Stimulated activated CD8-positive, alpha-beta memory T cell treated with anti-CD3 and anti-CD28 coated beads, Interleukin-12 subunit alpha, Interleukin-12 subunit beta, amount 100 ng/mL, for 24 hours (primary cell): ENCODE measurements around the gene DAAM2.

Experiments used
- DNase-seq: peaks from one replicate; pipeline ENCODE4 v3.0.0-alpha.2; 2020; ENCODE audit errors: extremely low read depth

Gene DAAM2

GRCh38 chr6:39909701-39910100 lies 117.5 kb downstream of the DAAM2 start:
- DNase-seq, result no peak

DNA sequence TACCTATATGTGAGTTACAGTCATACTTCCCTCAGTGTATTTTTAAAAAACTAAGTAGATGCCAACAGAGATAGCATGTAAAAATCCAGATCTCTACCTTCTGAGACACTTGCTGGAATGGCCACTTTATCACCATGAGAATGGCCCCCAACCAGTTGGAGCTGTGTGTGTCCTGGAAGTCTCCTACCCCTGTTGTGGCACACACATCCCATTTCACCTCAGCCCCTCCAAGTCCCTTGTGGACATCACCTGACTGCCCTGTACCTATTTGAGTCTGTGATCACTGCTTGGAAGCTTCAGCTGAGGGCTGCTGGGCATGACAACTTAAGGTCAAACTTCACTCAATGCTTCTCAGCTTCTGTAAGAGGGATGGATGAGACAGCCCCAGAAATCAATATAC lies 118.0 kb downstream of the DAAM2 start:
- no peak for DNase-seq

GRCh38 chr6:39910744-39911143 lies 118.6 kb downstream of the DAAM2 start:
- no peak for DNase-seq

- no peak for DNase-seq
Observed at GRCh38 chr6:39911513-39912125, 119.4 kb downstream of the DAAM2 start.

- no peak for DNase-seq
Observed at GRCh38 chr6:39912446-39912845, 120.3 kb downstream of the DAAM2 start.

DNA sequence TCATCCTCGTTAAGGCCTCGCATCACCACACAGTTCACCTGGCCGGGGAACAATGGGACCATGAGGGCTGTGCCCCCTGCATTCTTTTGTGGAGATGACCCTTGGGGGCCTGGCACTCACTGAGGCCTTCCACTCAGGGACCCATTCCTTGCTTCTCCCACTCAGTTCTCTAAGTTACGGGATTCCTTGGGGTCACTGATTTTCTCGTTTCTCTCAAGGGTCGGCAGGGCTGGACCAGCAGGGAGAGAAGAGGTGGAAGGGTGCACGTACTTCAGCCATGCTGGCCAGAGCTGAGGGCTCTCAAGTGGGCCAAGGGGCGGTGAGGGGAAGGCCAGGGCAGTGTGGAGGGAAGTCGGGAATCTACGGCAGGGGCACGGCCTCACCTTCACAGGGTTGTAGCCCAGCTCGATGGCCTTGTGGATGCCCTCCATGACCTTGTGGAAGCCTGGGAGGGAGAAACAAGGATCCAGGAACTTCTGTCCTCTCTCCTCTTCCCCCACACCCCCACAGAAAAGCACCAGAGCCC lies 121.3 kb downstream of the DAAM2 start:
- no peak for DNase-seq

GRCh38 chr6:39914239-39914638 lies 122.1 kb downstream of the DAAM2 start:
- no peak for DNase-seq

- DNase-seq, result no peak
Observed at GRCh38 chr6:39915866-39916265, 123.7 kb downstream of the DAAM2 start.

- DNase-seq, result no peak
Observed at GRCh38 chr6:39917329-39917728, 125.2 kb downstream of the DAAM2 start.

GRCh38 chr6:39917981-39918380 lies 125.8 kb downstream of the DAAM2 start:
- DNase-seq, result no peak

GRCh38 chr6:39918831-39919230 lies 126.7 kb downstream of the DAAM2 start:
- DNase-seq, result no peak

DNA sequence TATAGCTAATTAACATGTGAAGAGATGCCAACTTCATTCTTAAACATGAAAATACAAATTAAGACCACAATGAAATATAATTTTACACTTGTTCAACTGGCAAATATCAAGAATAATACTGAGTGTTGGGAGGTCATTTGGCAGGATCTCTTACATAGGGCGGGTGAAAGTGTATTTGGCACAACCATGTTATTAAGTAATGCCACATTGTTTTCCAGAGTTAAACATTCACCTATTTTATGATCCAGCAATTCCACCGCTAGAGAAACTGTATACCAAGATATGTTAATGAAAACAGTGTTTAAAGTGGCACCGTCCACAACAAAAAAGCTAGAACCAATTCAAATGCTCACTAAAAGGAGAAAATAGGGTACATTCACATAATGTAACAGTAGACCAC lies 128.0 kb downstream of the DAAM2 start:
- DNase-seq, result no peak

DNA sequence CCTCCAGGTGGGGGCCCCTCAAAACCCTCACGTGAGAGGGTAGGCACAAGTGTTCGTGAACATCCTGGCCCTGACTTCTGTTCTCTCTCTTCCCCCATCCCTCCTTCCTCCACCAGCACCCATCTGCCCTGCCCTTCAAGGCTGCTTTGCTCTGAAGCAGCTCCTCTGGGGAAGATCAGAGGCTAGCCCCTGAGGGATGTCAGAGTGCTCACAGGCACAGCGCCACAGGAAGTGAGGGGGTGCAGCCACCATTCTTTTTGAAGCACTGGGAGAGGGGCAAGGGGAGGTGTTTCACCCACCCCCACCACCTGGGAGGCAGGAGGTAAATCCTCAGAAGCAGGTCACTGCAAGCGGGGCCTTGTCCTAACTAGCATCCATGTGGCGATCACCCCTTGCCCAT lies 130.6 kb downstream of the DAAM2 start:
- DNase-seq, result no peak

- DNase-seq, result no peak
Observed at GRCh38 chr6:39923394-39923793, 131.2 kb downstream of the DAAM2 start.

DNA sequence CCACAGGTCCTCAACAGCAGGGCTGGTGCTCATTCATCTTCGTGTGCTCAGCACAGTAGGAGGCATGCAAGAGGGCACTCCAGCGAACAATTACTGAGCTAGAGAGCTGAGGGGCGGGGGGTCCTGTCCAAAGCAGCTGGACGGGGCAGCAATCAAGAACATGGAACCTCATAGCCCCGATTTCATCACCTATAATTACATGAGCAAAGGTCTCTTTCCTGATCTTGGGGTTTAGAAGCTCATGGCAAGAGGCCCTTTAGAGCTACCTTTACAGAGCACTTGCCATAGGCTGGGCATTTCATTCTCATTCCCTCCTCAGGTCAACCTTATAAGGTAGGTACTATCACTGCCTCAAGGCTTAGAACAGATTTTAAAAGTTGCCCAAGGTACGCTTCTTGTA lies 131.7 kb downstream of the DAAM2 start:
- DNase-seq, result no peak

DNA sequence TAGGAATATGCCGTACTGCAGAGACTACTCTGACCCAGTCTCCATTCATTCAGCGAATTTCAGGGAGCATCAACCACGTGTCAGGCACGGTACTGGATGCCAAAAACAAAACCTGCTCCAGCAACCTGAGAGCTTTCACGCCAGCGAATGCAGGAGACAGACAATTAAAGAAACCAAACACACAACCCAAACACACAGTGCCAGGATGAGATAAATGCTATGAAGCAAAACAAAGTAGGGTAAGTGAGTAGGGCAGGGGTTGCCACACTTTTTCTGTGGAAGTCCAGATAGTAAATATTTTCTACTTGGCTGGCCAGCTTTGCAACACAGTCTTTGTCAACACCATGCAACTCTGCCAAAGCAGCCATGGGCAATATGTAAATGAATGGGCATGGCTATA lies 132.1 kb downstream of the DAAM2 start:
- no peak for DNase-seq

DNA sequence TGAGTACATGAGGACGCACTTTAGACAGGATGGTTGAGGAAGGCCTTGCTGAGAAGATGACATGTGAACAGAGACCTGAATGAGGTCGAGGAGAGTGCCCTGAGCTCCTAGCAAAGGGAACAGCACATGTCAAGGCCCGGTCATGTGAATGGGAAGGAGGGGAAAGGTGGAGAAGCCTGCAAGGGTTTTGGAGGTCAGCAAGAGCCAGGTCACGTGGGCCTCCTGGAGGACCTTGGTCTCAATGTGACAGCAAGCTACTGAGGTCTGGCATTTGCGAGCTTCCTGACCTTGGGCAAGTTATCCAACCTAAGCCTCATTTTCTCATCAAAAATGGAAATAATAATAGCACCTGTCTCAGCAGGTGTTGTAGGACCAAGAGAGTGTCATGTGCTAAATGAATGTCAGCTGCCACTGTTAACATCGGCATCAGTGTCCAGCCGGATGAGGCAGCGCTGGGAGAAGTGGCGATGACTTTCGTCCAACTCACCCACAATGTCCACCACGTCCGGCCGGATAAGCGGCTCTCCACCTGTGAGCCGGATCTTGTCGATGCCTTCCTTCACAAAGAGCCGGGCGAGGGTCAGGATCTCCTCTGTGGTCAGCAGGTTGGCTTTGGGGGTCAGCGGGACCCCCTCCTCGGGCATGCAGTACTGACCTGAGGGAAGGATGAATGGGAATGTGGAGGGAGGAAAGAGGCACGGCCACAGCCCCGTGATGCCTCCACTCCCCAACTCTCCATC lies 133.2 kb downstream of the DAAM2 start:
- no peak for DNase-seq

DNA sequence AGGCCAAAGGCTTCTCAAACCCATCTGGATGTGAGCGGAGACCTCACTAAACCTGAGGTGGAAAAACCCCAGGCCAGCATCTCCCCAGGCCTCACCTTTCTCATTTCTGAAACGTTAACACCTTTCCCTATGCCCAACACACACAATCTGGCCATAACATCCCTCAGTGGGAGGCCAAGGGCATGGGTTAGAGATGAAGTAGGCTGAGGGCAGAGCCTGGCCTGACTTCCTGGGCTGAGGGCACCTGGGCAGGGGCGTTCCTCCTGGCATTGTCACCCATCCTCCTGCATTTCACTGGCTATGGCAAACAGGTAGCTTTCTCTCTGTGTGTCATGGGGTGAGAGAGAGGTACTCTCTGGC lies 133.7 kb downstream of the DAAM2 start:
- DNase-seq, result no peak

- DNase-seq, result no peak
Observed at GRCh38 chr6:39926668-39927067, 134.5 kb downstream of the DAAM2 start.

DNA sequence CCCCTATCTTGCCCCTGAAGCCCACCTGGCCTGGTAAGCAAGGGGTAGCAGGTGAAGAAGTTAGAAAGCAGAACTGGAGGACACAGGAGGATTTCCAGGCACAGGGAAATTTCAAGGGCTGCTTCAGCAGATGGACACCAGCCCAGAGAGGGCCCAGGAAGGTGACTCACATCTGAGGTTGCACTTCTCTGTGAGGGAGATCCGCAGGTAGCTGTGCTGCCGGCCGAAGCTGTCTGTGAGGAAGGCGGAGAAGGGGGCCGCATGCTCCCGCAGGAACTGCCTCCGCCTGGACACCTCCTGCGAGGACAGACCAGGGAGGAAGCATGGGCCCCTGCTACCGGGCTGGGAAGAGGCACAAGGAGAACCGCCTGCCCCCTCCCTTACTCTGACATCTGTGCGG lies 135.0 kb downstream of the DAAM2 start:
- DNase-seq, result no peak

GRCh38 chr6:39929039-39929732 lies 137.0 kb downstream of the DAAM2 start:
- DNase-seq, result no peak

GRCh38 chr6:39929733-39930461 lies 137.7 kb downstream of the DAAM2 start:
- DNase-seq, result no peak
